ENCODE results near the gene GRHL1. TPM values are rescaled to one million over a fixed set of nuclear protein-coding genes. Genes with fewer than 3 reads are reported as not detected.

Gene GRHL1
- total RNA-seq, 4 donors from 2014 or later: 1.3 to 6.6 (median 1.5) TPM; not detected in 1

DNA sequence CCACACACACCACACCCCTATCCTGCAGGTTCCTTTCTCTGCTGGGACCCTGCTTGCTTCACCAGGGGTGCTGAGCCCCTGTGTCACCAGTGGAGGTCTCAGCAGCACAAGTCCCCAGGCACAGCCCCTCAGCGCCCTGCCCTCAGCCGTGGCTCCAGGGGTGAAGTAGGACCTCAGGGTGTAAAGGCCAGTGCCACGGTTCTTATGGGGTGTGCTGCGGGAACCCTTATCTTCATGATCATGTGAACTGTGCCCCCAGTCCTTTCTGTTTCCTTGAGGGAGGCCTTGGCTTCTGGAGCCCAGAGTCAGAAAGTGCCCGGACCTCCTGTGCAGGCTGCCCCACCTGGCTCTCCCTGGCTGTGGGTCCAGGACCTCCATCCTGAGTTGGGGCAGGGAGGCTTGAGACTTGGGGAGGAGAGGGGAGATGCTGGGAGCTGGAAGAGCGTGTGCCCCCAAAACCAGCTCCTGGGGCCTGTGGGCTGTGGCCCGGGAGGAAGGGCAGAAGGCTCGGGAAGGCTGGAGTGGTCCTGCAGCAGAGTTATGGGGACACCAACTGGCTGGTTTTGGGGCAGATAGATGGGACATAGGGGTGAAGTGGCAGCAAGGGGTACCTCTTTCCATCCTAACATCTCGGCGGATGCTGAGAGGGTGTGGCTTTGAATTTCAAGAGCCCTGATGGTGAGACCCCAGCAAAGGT lies 71.6 kb downstream of the GRHL1 start:
- Histone ChIP-seq H3K27me3 (no peaks in the 10 kb centered on the region), H3K4me1 (no peaks in the 10 kb centered on the region), H3K9me3 (no peaks in the 10 kb centered on the region), H3K4me3 (no peak overlapping the region), H3K27ac (no peak overlapping the region), H3K36me3 (no peaks in the 10 kb centered on the region)
- DNase-seq: no peak
- TF ChIP-seq POLR2A (IDR thresholded peaks at IDR 0.05): no peak
- TF ChIP-seq, protein P1, sequence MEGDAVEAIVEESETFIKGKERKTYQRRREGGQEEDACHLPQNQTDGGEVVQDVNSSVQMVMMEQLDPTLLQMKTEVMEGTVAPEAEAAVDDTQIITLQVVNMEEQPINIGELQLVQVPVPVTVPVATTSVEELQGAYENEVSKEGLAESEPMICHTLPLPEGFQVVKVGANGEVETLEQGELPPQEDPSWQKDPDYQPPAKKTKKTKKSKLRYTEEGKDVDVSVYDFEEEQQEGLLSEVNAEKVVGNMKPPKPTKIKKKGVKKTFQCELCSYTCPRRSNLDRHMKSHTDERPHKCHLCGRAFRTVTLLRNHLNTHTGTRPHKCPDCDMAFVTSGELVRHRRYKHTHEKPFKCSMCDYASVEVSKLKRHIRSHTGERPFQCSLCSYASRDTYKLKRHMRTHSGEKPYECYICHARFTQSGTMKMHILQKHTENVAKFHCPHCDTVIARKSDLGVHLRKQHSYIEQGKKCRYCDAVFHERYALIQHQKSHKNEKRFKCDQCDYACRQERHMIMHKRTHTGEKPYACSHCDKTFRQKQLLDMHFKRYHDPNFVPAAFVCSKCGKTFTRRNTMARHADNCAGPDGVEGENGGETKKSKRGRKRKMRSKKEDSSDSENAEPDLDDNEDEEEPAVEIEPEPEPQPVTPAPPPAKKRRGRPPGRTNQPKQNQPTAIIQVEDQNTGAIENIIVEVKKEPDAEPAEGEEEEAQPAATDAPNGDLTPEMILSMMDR (IDR thresholded peaks at IDR 0.05): no peak

DNA sequence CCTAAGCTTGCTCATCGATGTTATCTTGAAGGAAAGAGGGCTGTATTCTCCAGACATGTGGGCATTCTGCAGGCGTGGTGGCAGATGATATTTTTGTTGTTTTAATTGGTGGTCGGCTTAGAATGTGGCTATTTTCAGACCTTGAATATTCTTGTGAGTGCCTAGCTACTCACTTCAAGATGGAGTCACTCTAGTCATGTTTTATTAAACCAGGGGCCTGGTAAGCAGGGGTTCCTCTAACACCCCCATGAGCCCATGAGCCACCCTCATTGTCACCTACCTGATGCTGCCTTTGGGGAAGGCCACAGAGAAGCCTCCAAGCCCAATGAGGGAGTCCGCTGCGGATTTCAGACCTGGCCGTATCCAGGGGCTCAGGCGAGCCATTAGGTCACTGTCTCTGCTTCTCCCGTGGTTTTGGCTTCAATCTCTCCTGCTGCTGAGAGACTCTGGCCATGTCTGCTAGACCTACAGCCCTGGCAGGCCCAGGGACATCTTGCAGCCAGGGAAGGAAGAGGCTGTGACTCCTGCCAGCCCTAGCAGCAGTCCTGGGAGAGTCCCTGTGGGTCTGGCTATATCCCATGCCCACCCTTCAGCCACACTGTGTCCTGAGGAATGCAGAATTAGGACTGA lies 75.6 kb downstream of the GRHL1 start:
- TF ChIP-seq POLR2A (IDR thresholded peaks at IDR 0.05): no peak
- TF ChIP-seq, protein P1 (IDR thresholded peaks at IDR 0.05): no peak
- no peaks in the 10 kb centered on the region for H3K36me3 ChIP-seq
- H3K27me3 ChIP-seq: no peaks in the 10 kb centered on the region
- DNase-seq: no peak
- peaks cover 0 to 9% (median 4%) of the 10 kb centered on the region in 4 donors for H3K4me1 ChIP-seq
- H3K4me3 ChIP-seq: no peak overlapping the region
- H3K9me3 ChIP-seq: no peaks in the 10 kb centered on the region
- H3K27ac ChIP-seq: no peak overlapping the region

GRCh38 chr2:10027660-10028330 lies 76.3 kb downstream of the GRHL1 start:
- no peak for DNase-seq
- Histone ChIP-seq H3K27ac (peak overlapping the region in 1 of 4 donors; percentile 59), H3K4me3 (no peak overlapping the region), H3K27me3 (no peaks in the 10 kb centered on the region), H3K9me3 (no peaks in the 10 kb centered on the region), H3K4me1 (peaks cover 0 to 9% (median 4%) of the 10 kb centered on the region in 4 donors), H3K36me3 (no peaks in the 10 kb centered on the region)
- TF ChIP-seq, protein P1 (IDR thresholded peaks at IDR 0.05): no peak
- TF ChIP-seq POLR2A (IDR thresholded peaks at IDR 0.05): no peak

- DNase-seq: no peak
- H3K4me1 ChIP-seq: peaks cover 0 to 9% (median 4%) of the 10 kb centered on the region in 4 donors
These were observed 77.0 kb downstream of the GRHL1 start for GRCh38 chr2:10028407-10028987.

More at GRCh38 chr2:10028407-10028987, 77.0 kb downstream of the GRHL1 start:
- TF ChIP-seq, protein P1 (IDR thresholded peaks at IDR 0.05): no peak
- TF ChIP-seq POLR2A (IDR thresholded peaks at IDR 0.05): no peak
- H3K36me3 ChIP-seq: no peaks in the 10 kb centered on the region
- H3K4me3 ChIP-seq: no peak overlapping the region
- H3K9me3 ChIP-seq: no peaks in the 10 kb centered on the region
- H3K27ac ChIP-seq: peak overlapping the region in 3 of 4 donors; percentile 33 to 59 (median 47)
- no peaks in the 10 kb centered on the region for H3K27me3 ChIP-seq
